CD4-positive, alpha-beta T cell treated with Interleukin-21 for 1 hour (primary cell): ENCODE data around the gene CYP4F3.
"Not testable (repeated sequence)": the region's sequence is repeated elsewhere in the genome, so short reads cannot be mapped to it uniquely, and the experiment has no call there.

Experiments
- DNase-seq: peaks from one replicate; pipeline ENCODE4 v3.0.0-alpha.2; 2020

The CYP4F3 gene

GRCh38 chr19:15633082-15633835 is 7.4 kb upstream of the CYP4F3 start:
- no peak for DNase-seq

- no peak for DNase-seq
Observed at GRCh38 chr19:15634105-15634504, 6.6 kb upstream of the CYP4F3 start.

- DNase-seq: no peak
Observed at GRCh38 chr19:15635016-15635805, 5.5 kb upstream of the CYP4F3 start.

- no peak for DNase-seq
Observed at GRCh38 chr19:15636026-15636425, 4.7 kb upstream of the CYP4F3 start.

- no peak for DNase-seq
Observed at GRCh38 chr19:15639596-15639995, 1.1 kb upstream of the CYP4F3 start.

- DNase-seq: no peak
Observed at GRCh38 chr19:15640904-15641597, 354 bp downstream of the CYP4F3 start.

GRCh38 chr19:15641901-15642491 is 1.3 kb downstream of the CYP4F3 start:
- DNase-seq: no peak

- DNase-seq: no peak
Observed at GRCh38 chr19:15642807-15643206, 2.1 kb downstream of the CYP4F3 start.

GRCh38 chr19:15643387-15643786 is 2.7 kb downstream of the CYP4F3 start:
- no peak for DNase-seq

GRCh38 chr19:15644066-15644741 is 3.5 kb downstream of the CYP4F3 start:
- DNase-seq: no peak

- DNase-seq: no peak
Observed at GRCh38 chr19:15644816-15645215, 4.1 kb downstream of the CYP4F3 start.

GRCh38 chr19:15649526-15649925 is 8.8 kb downstream of the CYP4F3 start:
- no peak for DNase-seq

GRCh38 chr19:15650123-15650522 is 9.4 kb downstream of the CYP4F3 start:
- DNase-seq: not testable (repeated sequence)

GRCh38 chr19:15651791-15652190 is 11.1 kb downstream of the CYP4F3 start:
- no peak for DNase-seq

GRCh38 chr19:15652559-15653278 is 12.0 kb downstream of the CYP4F3 start:
- DNase-seq: no peak

- DNase-seq: no peak
Observed at GRCh38 chr19:15656467-15656866, 15.8 kb downstream of the CYP4F3 start.

- no peak for DNase-seq
Observed at GRCh38 chr19:15663247-15663646, 22.6 kb downstream of the CYP4F3 start.

- no peak for DNase-seq
Observed at GRCh38 chr19:15666186-15666585, 25.5 kb downstream of the CYP4F3 start.

GRCh38 chr19:15666883-15667282 is 26.2 kb downstream of the CYP4F3 start:
- no peak for DNase-seq

GRCh38 chr19:15669440-15669839 is 28.7 kb downstream of the CYP4F3 start:
- no peak for DNase-seq

GRCh38 chr19:15669891-15670290 is 29.2 kb downstream of the CYP4F3 start:
- DNase-seq: no peak

- no peak for DNase-seq
Observed at GRCh38 chr19:15671237-15671821, 30.6 kb downstream of the CYP4F3 start.
